ENCODE data around the gene INTU. TPM values are rescaled to one million over a fixed set of nuclear protein-coding genes. Genes with fewer than 3 reads are reported as not detected.

The INTU gene
- 0.88 to 1.2 TPM (median 1.00 TPM) in 5 replicates for total RNA-seq (2022; extraction: Qiagen RNA extraction)

DNA sequence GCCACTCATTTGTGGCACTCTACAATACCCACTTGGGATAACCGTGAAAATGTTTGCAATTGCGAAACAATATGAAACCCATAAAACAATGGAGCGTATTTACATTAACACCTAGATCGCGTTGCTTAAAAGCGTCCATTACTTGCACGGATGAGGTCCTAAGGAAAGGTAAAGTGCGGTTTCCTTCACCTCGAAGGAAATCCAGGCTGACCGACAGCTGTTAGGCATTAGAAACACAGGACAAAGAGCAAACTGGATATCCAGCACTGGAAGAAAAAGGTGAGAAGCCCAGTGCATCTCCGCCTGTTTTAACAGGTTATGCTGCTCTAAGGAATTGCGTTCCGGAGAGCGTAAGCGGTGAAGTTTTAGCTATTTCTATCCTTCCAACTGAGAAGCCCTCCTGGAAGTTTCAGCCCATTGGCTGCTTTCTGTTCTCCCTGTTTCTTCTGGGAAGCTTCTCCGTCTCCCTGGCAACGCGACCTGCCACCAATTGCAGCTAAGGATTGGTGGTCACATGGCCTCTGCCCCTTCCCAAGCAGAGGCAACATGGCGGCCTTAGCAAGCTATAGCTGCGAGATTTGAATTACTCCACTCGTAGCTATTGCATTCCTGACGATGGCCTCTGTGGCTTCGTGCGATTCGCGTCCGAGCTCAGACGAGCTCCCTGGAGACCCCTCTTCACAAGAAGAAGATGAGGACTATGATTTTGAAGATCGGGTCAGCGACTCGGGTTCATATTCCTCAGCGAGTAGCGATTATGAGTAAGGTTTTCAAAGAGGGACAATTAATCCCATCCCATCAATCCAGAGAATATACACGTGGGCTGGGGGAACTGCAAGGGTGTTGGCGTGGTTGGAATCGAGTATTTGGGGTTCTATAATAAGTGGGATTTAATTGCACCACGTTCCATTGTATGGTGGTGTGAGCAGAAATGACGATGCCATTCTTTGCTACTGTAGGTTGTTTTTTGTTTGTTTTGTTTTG is at the start of gene INTU:
INTU (plus strand) TSS at position 538 of the 984 bp plus-strand sequence; CDS start at position 616, 78 bp downstream.

GRCh38 chr4:127730142-127730913 is 97.6 kb downstream of the INTU start, which contains the start of gene SLC25A31:
SLC25A31 (plus strand) TSS chr4:127730400; CDS start chr4:127730546, 146 bp downstream.

Other genes starting within 250 kb of the INTU start
- not detected in 5 replicates for gene SLC25A31, start 97.4 kb downstream of the INTU start, total RNA-seq (2022; extraction: Qiagen RNA extraction)
- 5.6 to 8.4 TPM (median 6.4 TPM) in 5 replicates for gene HSPA4L, start 149.4 kb downstream of the INTU start, total RNA-seq (2022; extraction: Qiagen RNA extraction)
- 12.1 to 18.4 TPM (median 13.2 TPM) in 5 replicates for gene PLK4, start 247.9 kb downstream of the INTU start, total RNA-seq (2022; extraction: Qiagen RNA extraction)